GM23338 (cell line): ENCODE data around the gene NKX6-1.

Source experiments
- EZH2 ChIP-seq: fragments of 200-600 bp; sonication (generic); IDR thresholded peaks from one replicate; pipeline ENCODE4 v1.8.0; 2017; ENCODE audit warnings: antibody characterized with exemption, mild to moderate bottlenecking, low read depth; ENCODE audit not compliant: unreplicated experiment
- EZH2phosphoT487 ChIP-seq: fragments of 200-600 bp; sonication (generic); IDR thresholded peaks from one replicate; pipeline ENCODE4 v1.8.1; 2018; ENCODE audit warnings: antibody characterized with exemption; ENCODE audit not compliant: unreplicated experiment
- JUNB ChIP-seq: IDR thresholded peaks from one replicate; pipeline ENCODE4 v1.6.1; 2016; ENCODE audit warnings: antibody characterized with exemption; ENCODE audit not compliant: unreplicated experiment
- POLR2AphosphoS5 ChIP-seq: IDR thresholded peaks from 2 replicates; pipeline ENCODE4 v1.6.1; 2016; ENCODE audit warnings: antibody characterized with exemption, low read depth
- REST ChIP-seq: IDR thresholded peaks from one replicate; pipeline ENCODE4 v1.6.1; 2018; ENCODE audit warnings: antibody characterized with exemption; ENCODE audit not compliant: unreplicated experiment
- STAT1 ChIP-seq: IDR thresholded peaks from one replicate; pipeline ENCODE4 v1.6.1; 2016; ENCODE audit warnings: antibody characterized with exemption; ENCODE audit not compliant: unreplicated experiment
- ZNF331 ChIP-seq: fragments of 250-450 bp; sonication (Bioruptor Pico); IDR thresholded peaks from 2 replicates; pipeline ENCODE4 v1.5.0; 2020; ENCODE audit warnings: low read depth, mild to moderate bottlenecking, moderate library complexity
- TF ChIP-seq, protein P1 (sequence below), 2 experiments: fragments of 200-600 bp in 1 of 2; sonication (generic) in 1 of 2; conservative IDR thresholded peaks; 2 replicates each; pipeline versions ENCODE4 v1.5.1 to v1.6.1; 2016 to 2017; ENCODE audit warnings: antibody characterized with exemption in 2 of 2, low read depth in 2 of 2, mild to moderate bottlenecking in 2 of 2, moderate library complexity in 1 of 2
- TF ChIP-seq, protein P2 (sequence below): fragments of 250-450 bp; sonication (Bioruptor Pico); IDR thresholded peaks from 2 replicates; pipeline ENCODE4 v1.5.0; 2020; ENCODE audit warnings: mild to moderate bottlenecking, moderate library complexity

DNA sequence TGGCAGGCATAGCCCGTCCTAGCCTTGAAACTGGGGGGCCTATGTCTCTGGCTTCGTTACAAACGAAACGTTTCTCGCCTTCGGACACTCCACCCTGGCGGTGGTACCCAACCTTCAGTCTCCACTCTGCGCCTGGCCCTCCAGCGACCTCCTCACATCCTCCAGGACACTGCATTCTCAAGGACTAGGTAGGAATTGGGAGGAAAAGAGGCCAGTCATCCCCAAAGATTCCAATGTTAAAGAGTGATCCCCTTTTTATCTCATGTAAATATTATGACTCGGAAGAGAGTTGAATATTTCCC, 2.1 kb upstream of the NKX6-1 start:
- TF ChIP-seq EZH2phosphoT487 (no peak), EZH2 (peak; percentile 86), JUNB (no peak), POLR2AphosphoS5 (no peak), REST (no peak), ZNF331 (CRISPR knock-in tag) (no peak), STAT1 (no peak)
- TF ChIP-seq, protein P1, sequence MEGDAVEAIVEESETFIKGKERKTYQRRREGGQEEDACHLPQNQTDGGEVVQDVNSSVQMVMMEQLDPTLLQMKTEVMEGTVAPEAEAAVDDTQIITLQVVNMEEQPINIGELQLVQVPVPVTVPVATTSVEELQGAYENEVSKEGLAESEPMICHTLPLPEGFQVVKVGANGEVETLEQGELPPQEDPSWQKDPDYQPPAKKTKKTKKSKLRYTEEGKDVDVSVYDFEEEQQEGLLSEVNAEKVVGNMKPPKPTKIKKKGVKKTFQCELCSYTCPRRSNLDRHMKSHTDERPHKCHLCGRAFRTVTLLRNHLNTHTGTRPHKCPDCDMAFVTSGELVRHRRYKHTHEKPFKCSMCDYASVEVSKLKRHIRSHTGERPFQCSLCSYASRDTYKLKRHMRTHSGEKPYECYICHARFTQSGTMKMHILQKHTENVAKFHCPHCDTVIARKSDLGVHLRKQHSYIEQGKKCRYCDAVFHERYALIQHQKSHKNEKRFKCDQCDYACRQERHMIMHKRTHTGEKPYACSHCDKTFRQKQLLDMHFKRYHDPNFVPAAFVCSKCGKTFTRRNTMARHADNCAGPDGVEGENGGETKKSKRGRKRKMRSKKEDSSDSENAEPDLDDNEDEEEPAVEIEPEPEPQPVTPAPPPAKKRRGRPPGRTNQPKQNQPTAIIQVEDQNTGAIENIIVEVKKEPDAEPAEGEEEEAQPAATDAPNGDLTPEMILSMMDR (conservative IDR thresholded peaks at IDR 0.05; ENCODE audit: low read depth in 2 of 2): peak; percentile 26 to 35; a peak in 2 of 4 replicates
- TF ChIP-seq, protein P2, sequence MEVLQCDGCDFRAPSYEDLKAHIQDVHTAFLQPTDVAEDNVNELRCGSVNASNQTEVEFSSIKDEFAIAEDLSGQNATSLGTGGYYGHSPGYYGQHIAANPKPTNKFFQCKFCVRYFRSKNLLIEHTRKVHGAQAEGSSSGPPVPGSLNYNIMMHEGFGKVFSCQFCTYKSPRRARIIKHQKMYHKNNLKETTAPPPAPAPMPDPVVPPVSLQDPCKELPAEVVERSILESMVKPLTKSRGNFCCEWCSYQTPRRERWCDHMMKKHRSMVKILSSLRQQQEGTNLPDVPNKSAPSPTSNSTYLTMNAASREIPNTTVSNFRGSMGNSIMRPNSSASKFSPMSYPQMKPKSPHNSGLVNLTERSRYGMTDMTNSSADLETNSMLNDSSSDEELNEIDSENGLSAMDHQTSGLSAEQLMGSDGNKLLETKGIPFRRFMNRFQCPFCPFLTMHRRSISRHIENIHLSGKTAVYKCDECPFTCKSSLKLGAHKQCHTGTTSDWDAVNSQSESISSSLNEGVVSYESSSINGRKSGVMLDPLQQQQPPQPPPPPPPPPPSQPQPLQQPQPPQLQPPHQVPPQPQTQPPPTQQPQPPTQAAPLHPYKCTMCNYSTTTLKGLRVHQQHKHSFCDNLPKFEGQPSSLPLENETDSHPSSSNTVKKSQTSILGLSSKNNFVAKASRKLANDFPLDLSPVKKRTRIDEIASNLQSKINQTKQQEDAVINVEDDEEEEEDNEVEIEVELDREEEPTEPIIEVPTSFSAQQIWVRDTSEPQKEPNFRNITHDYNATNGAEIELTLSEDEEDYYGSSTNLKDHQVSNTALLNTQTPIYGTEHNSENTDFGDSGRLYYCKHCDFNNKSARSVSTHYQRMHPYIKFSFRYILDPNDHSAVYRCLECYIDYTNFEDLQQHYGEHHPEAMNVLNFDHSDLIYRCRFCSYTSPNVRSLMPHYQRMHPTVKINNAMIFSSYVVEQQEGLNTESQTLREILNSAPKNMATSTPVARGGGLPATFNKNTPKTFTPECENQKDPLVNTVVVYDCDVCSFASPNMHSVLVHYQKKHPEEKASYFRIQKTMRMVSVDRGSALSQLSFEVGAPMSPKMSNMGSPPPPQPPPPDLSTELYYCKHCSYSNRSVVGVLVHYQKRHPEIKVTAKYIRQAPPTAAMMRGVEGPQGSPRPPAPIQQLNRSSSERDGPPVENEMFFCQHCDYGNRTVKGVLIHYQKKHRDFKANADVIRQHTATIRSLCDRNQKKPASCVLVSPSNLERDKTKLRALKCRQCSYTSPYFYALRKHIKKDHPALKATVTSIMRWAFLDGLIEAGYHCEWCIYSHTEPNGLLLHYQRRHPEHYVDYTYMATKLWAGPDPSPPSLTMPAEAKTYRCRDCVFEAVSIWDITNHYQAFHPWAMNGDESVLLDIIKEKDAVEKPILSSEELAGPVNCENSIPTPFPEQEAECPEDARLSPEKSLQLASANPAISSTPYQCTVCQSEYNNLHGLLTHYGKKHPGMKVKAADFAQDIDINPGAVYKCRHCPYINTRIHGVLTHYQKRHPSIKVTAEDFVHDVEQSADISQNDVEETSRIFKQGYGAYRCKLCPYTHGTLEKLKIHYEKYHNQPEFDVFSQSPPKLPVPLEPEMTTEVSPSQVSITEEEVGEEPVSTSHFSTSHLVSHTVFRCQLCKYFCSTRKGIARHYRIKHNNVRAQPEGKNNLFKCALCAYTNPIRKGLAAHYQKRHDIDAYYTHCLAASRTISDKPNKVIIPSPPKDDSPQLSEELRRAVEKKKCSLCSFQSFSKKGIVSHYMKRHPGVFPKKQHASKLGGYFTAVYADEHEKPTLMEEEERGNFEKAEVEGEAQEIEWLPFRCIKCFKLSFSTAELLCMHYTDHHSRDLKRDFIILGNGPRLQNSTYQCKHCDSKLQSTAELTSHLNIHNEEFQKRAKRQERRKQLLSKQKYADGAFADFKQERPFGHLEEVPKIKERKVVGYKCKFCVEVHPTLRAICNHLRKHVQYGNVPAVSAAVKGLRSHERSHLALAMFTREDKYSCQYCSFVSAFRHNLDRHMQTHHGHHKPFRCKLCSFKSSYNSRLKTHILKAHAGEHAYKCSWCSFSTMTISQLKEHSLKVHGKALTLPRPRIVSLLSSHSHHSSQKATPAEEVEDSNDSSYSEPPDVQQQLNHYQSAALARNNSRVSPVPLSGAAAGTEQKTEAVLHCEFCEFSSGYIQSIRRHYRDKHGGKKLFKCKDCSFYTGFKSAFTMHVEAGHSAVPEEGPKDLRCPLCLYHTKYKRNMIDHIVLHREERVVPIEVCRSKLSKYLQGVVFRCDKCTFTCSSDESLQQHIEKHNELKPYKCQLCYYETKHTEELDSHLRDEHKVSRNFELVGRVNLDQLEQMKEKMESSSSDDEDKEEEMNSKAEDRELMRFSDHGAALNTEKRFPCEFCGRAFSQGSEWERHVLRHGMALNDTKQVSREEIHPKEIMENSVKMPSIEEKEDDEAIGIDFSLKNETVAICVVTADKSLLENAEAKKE (CRISPR knock-in tag): no peak
